ENCODE results near the gene KRT78. TPM values are rescaled to one million over a fixed set of nuclear protein-coding genes. Genes with fewer than 3 reads are reported as not detected.

KRT78 gene
- total and polyA plus RNA-seq, 8 donors: 0.27 to 1.1 (median 0.45) TPM; not detected in 4

DNA sequence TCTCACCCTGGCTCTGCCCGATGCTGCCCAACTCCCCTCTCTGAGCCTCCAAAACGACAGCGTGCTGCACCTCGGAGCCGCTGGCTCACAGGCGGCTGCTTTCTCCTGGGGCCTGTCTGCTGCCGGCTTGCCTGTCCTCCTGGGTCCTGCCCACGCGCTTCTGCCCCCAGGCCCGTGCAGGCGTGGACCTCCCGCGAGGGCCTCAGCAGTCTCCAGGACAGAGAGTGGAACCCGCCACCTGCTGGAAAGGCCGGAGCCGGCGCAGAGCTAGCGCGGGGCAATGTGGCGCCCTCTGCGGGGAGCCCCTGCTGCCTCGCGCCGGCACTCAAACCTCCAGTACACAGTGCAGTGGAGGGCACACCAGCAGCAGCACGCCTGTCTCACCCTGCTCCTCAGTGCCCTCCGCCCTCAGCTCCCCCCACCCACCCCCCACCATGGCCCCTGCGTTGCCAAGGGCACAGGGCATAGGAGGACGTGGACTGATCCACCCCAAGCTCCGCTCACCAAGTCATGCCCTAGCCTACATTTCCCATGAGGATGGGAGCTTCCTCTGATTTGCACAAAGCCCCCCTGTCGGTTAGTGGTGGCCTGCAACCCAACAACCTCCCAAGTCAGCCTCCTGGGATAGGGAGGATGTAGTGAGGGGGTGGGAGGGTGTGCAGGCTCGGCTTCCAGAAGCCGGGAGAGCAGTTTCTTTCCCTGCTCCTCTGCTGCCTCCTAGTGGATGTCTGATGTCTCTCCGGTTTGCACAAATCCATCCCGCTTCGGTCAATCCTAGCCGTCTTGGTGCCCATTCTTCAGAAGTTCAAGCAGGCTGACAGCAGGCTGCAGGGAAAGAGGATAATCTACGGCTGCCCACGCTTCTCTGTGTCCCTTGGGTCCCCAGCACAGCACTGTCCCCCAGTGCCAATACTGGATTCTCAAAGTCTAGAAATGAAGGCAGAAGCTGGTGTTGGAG is 30.9 kb upstream of the KRT78 start:
- FAIRE-seq (no peak), ATAC-seq (peak; percentile 83 to 92 (median 88)), DNase-seq (peak; percentile 76 to 91 (median 86))
- intact Hi-C loops (cut with DNase I): loop anchor here (5.0 to 10.0 kb wide), 3 partner anchors 295 to 722 kb away; no protein-coding TSS in a partner anchor
- 8% methylated on average over 31 to 38 of the region's 38 CpGs for WGBS, 2 donors
- Histone ChIP-seq H3K27me3 (no peaks in the 10 kb centered on the region), H3K4me3 (peak overlapping the region in 2 of 4 donors; percentile 3 to 44), H3K27ac (peak overlapping the region in 3 of 4 donors; percentile 33 to 61 (median 54)), H3K4me1 (peaks cover 0 to 5% (median 0%) of the 10 kb centered on the region in 3 donors), H3K9me3 (no peaks in the 10 kb centered on the region), H3K36me3 (no peaks in the 10 kb centered on the region)
- TF ChIP-seq, protein P1, sequence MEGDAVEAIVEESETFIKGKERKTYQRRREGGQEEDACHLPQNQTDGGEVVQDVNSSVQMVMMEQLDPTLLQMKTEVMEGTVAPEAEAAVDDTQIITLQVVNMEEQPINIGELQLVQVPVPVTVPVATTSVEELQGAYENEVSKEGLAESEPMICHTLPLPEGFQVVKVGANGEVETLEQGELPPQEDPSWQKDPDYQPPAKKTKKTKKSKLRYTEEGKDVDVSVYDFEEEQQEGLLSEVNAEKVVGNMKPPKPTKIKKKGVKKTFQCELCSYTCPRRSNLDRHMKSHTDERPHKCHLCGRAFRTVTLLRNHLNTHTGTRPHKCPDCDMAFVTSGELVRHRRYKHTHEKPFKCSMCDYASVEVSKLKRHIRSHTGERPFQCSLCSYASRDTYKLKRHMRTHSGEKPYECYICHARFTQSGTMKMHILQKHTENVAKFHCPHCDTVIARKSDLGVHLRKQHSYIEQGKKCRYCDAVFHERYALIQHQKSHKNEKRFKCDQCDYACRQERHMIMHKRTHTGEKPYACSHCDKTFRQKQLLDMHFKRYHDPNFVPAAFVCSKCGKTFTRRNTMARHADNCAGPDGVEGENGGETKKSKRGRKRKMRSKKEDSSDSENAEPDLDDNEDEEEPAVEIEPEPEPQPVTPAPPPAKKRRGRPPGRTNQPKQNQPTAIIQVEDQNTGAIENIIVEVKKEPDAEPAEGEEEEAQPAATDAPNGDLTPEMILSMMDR (IDR thresholded peaks at IDR 0.05): peak; percentile 40 to 71 (median 55)

DNA sequence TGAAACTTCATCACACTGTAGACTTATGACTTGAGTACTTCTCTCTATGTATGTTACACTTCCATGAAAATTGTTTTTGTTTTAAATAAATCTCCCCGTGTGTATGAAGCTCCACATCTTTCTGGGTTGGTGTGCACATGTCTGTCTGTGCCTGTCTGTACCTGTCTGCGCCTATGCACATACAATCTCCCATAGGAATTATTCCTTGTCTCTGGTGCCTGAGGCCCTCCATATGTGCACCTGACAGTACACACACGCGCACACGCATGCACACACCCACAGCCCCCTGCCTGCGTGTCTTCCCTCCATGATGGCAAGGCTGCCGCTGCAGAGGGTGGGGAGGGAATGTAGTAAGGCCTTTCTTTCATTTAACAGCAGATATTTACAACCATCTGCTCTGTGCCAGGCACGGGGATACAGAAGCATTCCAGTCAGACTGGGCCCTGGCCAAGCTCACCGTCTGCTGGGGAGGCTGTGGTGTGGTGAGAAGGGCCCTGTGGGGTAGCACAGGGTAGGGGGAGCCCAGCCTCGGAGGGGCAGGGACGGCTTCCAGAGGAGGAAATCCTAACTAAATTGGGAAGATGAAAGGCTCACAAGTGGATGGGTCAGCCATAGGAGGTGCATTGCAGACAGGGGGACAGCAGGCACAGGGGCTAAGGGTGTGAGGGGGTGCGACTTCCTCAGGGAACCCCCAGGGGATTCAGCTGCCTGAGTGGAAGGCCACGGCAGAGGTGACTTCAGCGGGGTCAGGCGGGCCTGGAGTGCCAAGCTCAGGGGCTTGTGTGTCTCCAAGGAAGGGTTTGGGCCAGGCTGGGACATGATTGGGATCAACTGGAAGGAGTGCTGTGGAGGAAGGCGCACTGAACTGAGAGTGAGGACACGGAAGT is 30.0 kb upstream of the KRT78 start:
- TF ChIP-seq, protein P1 (IDR thresholded peaks at IDR 0.05): no peak
- intact Hi-C loops (cut with DNase I): loop anchor here (5.0 to 10.0 kb wide), 3 partner anchors 294 to 721 kb away; no protein-coding TSS in a partner anchor
- Histone ChIP-seq H3K27me3 (no peaks in the 10 kb centered on the region), H3K9me3 (no peaks in the 10 kb centered on the region), H3K27ac (peak overlapping the region in 3 of 4 donors; percentile 33 to 61 (median 54)), H3K36me3 (no peaks in the 10 kb centered on the region), H3K4me1 (peaks cover 0 to 2% (median 0%) of the 10 kb centered on the region in 3 donors), H3K4me3 (peak overlapping the region in 2 of 4 donors; percentile 3 to 44)
- no peak for FAIRE-seq
- ATAC-seq: no peak
- WGBS, 2 donors: 71 to 74% methylated on average over 17 of the region's 17 CpGs
- DNase-seq: peak in 1 of 6 donors; percentile 55

DNA sequence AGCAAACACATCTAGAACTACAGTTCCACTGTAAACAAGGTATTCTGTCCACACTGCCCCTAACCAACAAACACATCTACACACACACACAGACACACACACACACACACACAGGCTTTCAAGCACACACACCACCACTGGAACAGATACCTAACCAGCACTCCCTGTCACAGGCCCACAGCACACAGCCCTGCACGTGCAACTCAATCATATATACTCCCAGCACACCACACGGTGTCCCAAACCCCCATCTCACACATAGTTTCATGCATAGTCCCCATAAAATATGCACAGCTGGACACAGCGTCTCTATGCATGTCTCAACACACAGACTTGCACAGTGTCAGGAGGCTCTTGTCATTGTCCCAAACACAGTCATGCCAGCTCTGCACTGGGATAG is 28.4 kb upstream of the KRT78 start:
- Histone ChIP-seq H3K4me3 (no peak overlapping the region), H3K9me3 (no peaks in the 10 kb centered on the region), H3K4me1 (peaks cover 0 to 9% (median 0%) of the 10 kb centered on the region in 3 donors), H3K27ac (no peak overlapping the region), H3K36me3 (no peaks in the 10 kb centered on the region), H3K27me3 (no peaks in the 10 kb centered on the region)
- FAIRE-seq (no peak), DNase-seq (peak in 1 of 6 donors; percentile 35), ATAC-seq (no peak)
- 77 to 93% methylated on average over 3 of the region's 3 CpGs for WGBS, 2 donors
- intact Hi-C loops (cut with DNase I): loop anchor here (5.0 to 10.0 kb wide), 3 partner anchors 292 to 720 kb away; no protein-coding TSS in a partner anchor
- TF ChIP-seq, protein P1 (IDR thresholded peaks at IDR 0.05): no peak

DNA sequence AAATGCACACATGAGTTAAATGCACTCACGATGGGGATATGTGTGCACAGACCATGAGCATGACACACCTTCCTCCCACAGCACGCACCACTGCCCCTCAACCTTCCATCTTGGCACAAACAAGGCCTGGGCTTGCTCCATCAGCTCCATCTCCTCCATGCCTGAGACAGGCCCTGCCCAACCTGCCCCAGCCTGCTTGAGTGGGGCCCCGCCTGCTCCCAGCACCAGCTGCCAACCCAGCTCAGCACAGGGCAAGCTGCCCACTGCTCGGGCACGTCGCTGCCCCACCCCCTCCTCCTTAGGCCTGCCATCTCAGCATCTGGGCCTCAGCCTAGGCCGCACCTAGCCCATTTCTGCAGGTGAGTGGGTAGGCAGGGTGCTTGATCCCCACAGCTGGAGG is 27.6 kb upstream of the KRT78 start:
- no peaks in the 10 kb centered on the region for H3K36me3 ChIP-seq
- WGBS, 2 donors: 38 to 49% methylated on average over 7 of the region's 7 CpGs
- no peak overlapping the region for H3K27ac ChIP-seq
- TF ChIP-seq, protein P1 (IDR thresholded peaks at IDR 0.05): no peak
- FAIRE-seq: no peak
- H3K4me3 ChIP-seq: no peak overlapping the region
- intact Hi-C loops (cut with DNase I): loop anchor here (5.0 to 10.0 kb wide), 3 partner anchors 292 to 719 kb away; no protein-coding TSS in a partner anchor
- H3K9me3 ChIP-seq: no peaks in the 10 kb centered on the region
- no peaks in the 10 kb centered on the region for H3K27me3 ChIP-seq
- peak in 3 of 6 donors; percentile 82 to 93 (median 88) for DNase-seq
- peak in 2 of 4 donors; percentile 61 to 63 for ATAC-seq
- peaks cover 0 to 9% (median 0%) of the 10 kb centered on the region in 3 donors for H3K4me1 ChIP-seq

Data from pancreas (tissue), 10 donors.